Astrocyte (in vitro differentiated cells and primary cell): Measurements from ENCODE around the gene MATN3.

ENCODE experiments used
- CTCF ChIP-seq: IDR thresholded peaks from 2 replicates; pipeline ENCODE4 v1.5.1; 2011; ENCODE audit warnings: low read depth, mild to moderate bottlenecking, inconsistent platforms, low read length, moderate library complexity; ENCODE audit not compliant: insufficient read depth
- EZH2 ChIP-seq: IDR thresholded peaks from 2 replicates; pipeline ENCODE4 v1.6.1; 2012; ENCODE audit warnings: mild to moderate bottlenecking, low read length, inconsistent platforms; ENCODE audit not compliant: insufficient read depth

- no peak for TF ChIP-seq EZH2
- TF ChIP-seq CTCF = no peak
These were observed 820 bp upstream of the MATN3 start for GRCh38 chr2:20013126-20013849.
